GM12878 (cell line): ENCODE results near the gene IKZF1. TPM values are rescaled to one million over a fixed set of nuclear protein-coding genes. Genes with fewer than 3 reads are reported as not detected.

Experiments used
- ATAC-seq: fragments of 200-7000 bp; cut with Tn5 transposase; 3 replicates; pipeline ENCODE4 v1.9.1; 2020; ENCODE audit warnings: mild to moderate bottlenecking, moderate library complexity
- BruUV-seq: library from RNA; stranded (reverse); fragments of 400-500 nt; replicated peaks from 2 replicates; lab custom pipeline; 2021; lab: Mats Ljungman, UMichigan
- CTCF ChIA-PET: fragments of 300-600 bp; sonication (Branson Sonifier 250); formaldehyde crosslinking; extraction: SDS; loops from one replicate; lab custom pipeline; 2021; ENCODE audit warnings: inconsistent platforms; lab: Yijun Ruan, JAX
- POLR2A ChIA-PET: fragments of 350-600 bp; formaldehyde crosslinking; extraction: SDS; loops from one replicate; lab custom pipeline; 2021; ENCODE audit warnings: inconsistent platforms; lab: Charles Lee
- RAD21 ChIA-PET: fragments of 300-600 bp; sonication (Branson Sonifier 250); formaldehyde crosslinking; loops from one replicate; lab custom pipeline; 2023; ENCODE audit warnings: antibody characterized with exemption; ENCODE audit not compliant: unreplicated experiment; lab: Charles Lee
- SMC1A ChIA-PET: fragments of 300-600 bp; sonication (Branson Sonifier 250); formaldehyde crosslinking; loops from one replicate; lab custom pipeline; 2023; ENCODE audit not compliant: unreplicated experiment, uncharacterized antibody; lab: Charles Lee
- DNase-seq: peaks from one replicate; pipeline ENCODE4 v3.0.0-alpha.2; 2011; ENCODE audit warnings: low read depth, low spot score
- FAIRE-seq: peaks from 3 replicates; lab custom pipeline; 2011; peaks lifted over from hg19 to GRCh38; lab: Jason Lieb, UNC
- H2AFZ ChIP-seq: 2 replicates; pipeline ENCODE4 v1.6.0; 2011; ENCODE audit warnings: low read depth, low read length, control low read depth; ENCODE audit not compliant: control insufficient read depth
- H3K27ac ChIP-seq: 2 replicates; pipeline ENCODE4 v1.5.1; 2011; ENCODE audit warnings: control low read depth; ENCODE audit not compliant: control insufficient read depth, insufficient read depth
- H3K27me3 ChIP-seq, 2 experiments: replicated peaks in 1 of 2; 2 replicates each; pipeline versions ENCODE4 v1.6.0 to v1.6.1; 2011; ENCODE audit warnings: low read length in 1 of 2; ENCODE audit not compliant: control insufficient read depth in 2 of 2, insufficient read depth in 2 of 2
- H3K36me3 ChIP-seq, 2 experiments: 2 replicates each; pipeline ENCODE4 v1.5.1; 2011; ENCODE audit warnings: low read length in 1 of 2; ENCODE audit not compliant: control insufficient read depth in 2 of 2, insufficient read depth in 2 of 2
- H3K4me1 ChIP-seq: 2 replicates; pipeline ENCODE4 v1.6.1; 2011; ENCODE audit warnings: mild to moderate bottlenecking, low read length, moderate library complexity, mixed read lengths; ENCODE audit not compliant: control insufficient read depth, insufficient read depth
- H3K4me2 ChIP-seq: 2 replicates; pipeline ENCODE4 v1.6.0; 2011; ENCODE audit warnings: control low read depth; ENCODE audit not compliant: control insufficient read depth, insufficient read depth
- H3K4me3 ChIP-seq: fragments of 200-600 bp; sonication (generic); 2 replicates; pipeline ENCODE4 v1.5.1; 2016
- H3K79me2 ChIP-seq: 2 replicates; pipeline ENCODE4 v1.6.0; 2011; ENCODE audit warnings: low read length; ENCODE audit not compliant: control insufficient read depth, insufficient read depth
- H3K9ac ChIP-seq: 2 replicates; pipeline ENCODE4 v1.8.0; 2011; ENCODE audit warnings: low read length, control low read depth, mixed read lengths; ENCODE audit not compliant: control insufficient read depth, insufficient read depth
- H3K9me3 ChIP-seq: replicated peaks from 3 replicates; pipeline ENCODE4 v1.5.1; 2011; ENCODE audit warnings: mild to moderate bottlenecking, low read length; ENCODE audit not compliant: control insufficient read depth, insufficient read depth
- H4K20me1 ChIP-seq: 2 replicates; pipeline ENCODE4 v1.6.0; 2011; ENCODE audit not compliant: control insufficient read depth, insufficient read depth
- ASH2L ChIP-seq: fragments of 300-600, 200-600 bp; sonication (generic); IDR thresholded peaks from 2 replicates; pipeline ENCODE4 v1.6.1; 2017; ENCODE audit warnings: low read depth, mild to moderate bottlenecking, borderline replicate concordance
- CBX5 ChIP-seq: sonication (generic); IDR thresholded peaks from 2 replicates; pipeline ENCODE4 v1.6.1; 2016; ENCODE audit warnings: low read depth, moderate library complexity, mild to moderate bottlenecking, inconsistent platforms
- FOXM1 ChIP-seq: IDR thresholded peaks from 2 replicates; pipeline ENCODE4 v1.6.1; 2012; ENCODE audit warnings: low read depth, mild to moderate bottlenecking, inconsistent platforms, low read length, moderate library complexity
- HSF1 ChIP-seq: fragments of 150-350 bp; IDR thresholded peaks from 2 replicates; pipeline ENCODE4 v1.6.1; 2014; ENCODE audit warnings: mild to moderate bottlenecking, low read depth, low read length
- IKZF1 ChIP-seq: fragments of 450-650 bp; conservative IDR thresholded peaks from 2 replicates; pipeline ENCODE4 v1.6.1; 2017; ENCODE audit warnings: antibody characterized with exemption, mild to moderate bottlenecking
- KLF5 ChIP-seq: fragments of 450-650 bp; IDR thresholded peaks from 2 replicates; pipeline ENCODE4 v1.6.1; 2014; ENCODE audit warnings: mild to moderate bottlenecking; ENCODE audit not compliant: partially characterized antibody
- NKRF ChIP-seq: fragments of 450-650 bp; conservative IDR thresholded peaks from 2 replicates; pipeline ENCODE4 v1.6.1; 2017; ENCODE audit warnings: mild to moderate bottlenecking, moderate library complexity
- REST ChIP-seq: IDR thresholded peaks from 2 replicates; pipeline ENCODE4 v1.6.1; 2012; ENCODE audit warnings: mild to moderate bottlenecking, low read depth, low read length
- SKIL ChIP-seq: fragments of 450-650 bp; IDR thresholded peaks from 2 replicates; pipeline ENCODE4 v1.6.1; 2017; ENCODE audit warnings: mild to moderate bottlenecking, low read depth, inconsistent platforms; ENCODE audit not compliant: poor library complexity, severe bottlenecking
- SMC3 ChIP-seq: IDR thresholded peaks from 2 replicates; pipeline ENCODE4 v1.6.1; 2011; ENCODE audit warnings: low read length, improper control_type of control experiment, borderline replicate concordance
- WRNIP1 ChIP-seq: IDR thresholded peaks from 2 replicates; pipeline ENCODE4 v1.6.1; 2011; ENCODE audit warnings: low read depth, low read length, improper control_type of control experiment, borderline replicate concordance
- WGBS: methylation state at CpG from one replicate; pipeline ENCODE4 v1.1.6; 2016; ENCODE audit warnings: low lambda C conversion rate; ENCODE audit not compliant: insufficient replicate concordance, insufficient coverage; ENCODE audit errors: missing lambda C conversion rate; 5-methylcytosine and 5-hydroxymethylcytosine counted together
- in situ Hi-C: fragments of 300-500 bp; cut with MboI; formaldehyde crosslinking; loops from 9 replicates; pipeline ENCODE4 v1.14.3; 2018; ENCODE audit warnings: mixed read lengths
- intact Hi-C: fragments of 100-400 bp; cut with micrococcal nuclease; formaldehyde crosslinking; loops from one replicate; pipeline ENCODE4 v1.14.2; 2022; ENCODE audit not compliant: unreplicated experiment
- polyA plus RNA-seq, 11 experiments: library from polyadenylated mRNA; depleted of rRNA in 4 of 11; unstranded in 6 of 11; stranded (reverse) in 5 of 11; fragments of >200 nt; fragmentation: Nextera tagmentation in 4 of 11; fragmentation: Illumina TruSeq in 1 of 11; extraction: Ambion mirVana in 4 of 11; extraction: Trizol in 1 of 11; gene quantifications; 1 replicate in 1 of 11; 2 replicates in 10 of 11; pipeline versions ENCODE4 v1.2.1 to v1.2.3, GENCODE V29; 2011 to 2016; ENCODE audit warnings: inconsistent platforms in 2 of 11, missing spikeins in 2 of 11, low read depth in 1 of 11
- total RNA-seq, 4 experiments: library from RNA; depleted of rRNA in 3 of 4; stranded (reverse); fragments of >200 nt in 3 of 4; fragmentation: Illumina TruSeq in 1 of 4; extraction: Trizol in 1 of 4; gene quantifications; 2 replicates each; pipeline versions ENCODE4 v1.2.1 to v1.2.3, GENCODE V29; 2013 to 2021

Gene IKZF1
- total and polyA plus RNA-seq, 10 of the 15 experiments (the other 5 are each of a cell fraction or from before 2014, with no cell fraction given), result 27.2 to 125 (median 71.6) TPM

- ChIA-PET RAD21 (interaction anchor here (0.8 to 10.0 kb wide), 27 partner anchors 11 to 277 kb away, joined by 3 to 124 read pairs (median 10); partner anchors contain the start of genes IKZF1 and ZPBP), SMC1A (interaction anchor here (0.7 to 10.5 kb wide), 44 partner anchors 9 to 277 kb away, joined by 3 to 274 read pairs (median 6); partner anchors contain the start of gene IKZF1), CTCF (interaction anchor here (0.6 to 6.4 kb wide), 48 partner anchors 8 to 277 kb away, joined by 3 to 152 read pairs (median 5); partner anchors contain the start of gene IKZF1), POLR2A (interaction anchor here (1.0 to 1.9 kb wide), 3 partner anchors 98 to 166 kb away, joined by 3 to 9 read pairs (median 3); no protein-coding TSS in a partner anchor)
- intact Hi-C loops (loop anchor here (1.0 to 5.0 kb wide), 6 partner anchors 49 to 247 kb away; no protein-coding TSS in a partner anchor), in situ Hi-C loops (loop anchor here (5.0 kb wide), 1 partner anchor 167 kb away; no protein-coding TSS in a partner anchor)
- Histone ChIP-seq H3K9me3 (peaks cover 3% of the 10 kb centered on the region; the same call in 2 of the 3 replicates), H3K4me2 (no peak overlapping the region), H4K20me1 (no peaks in the 10 kb centered on the region), H3K27ac (peak overlapping the region; percentile 17; the same call in 1 of the 2 replicates), H3K79me2 (no peaks in the 10 kb centered on the region; the same call in 1 of the 2 replicates), H3K4me3 (no peak overlapping the region), H3K9ac (no peak overlapping the region), H3K36me3 (peaks cover 13 to 16% of the 10 kb centered on the region in 2 experiments), H3K4me1 (peaks cover 23% of the 10 kb centered on the region), H3K27me3 (no peaks in the 10 kb centered on the region), H2AFZ (no peak overlapping the region)
- peak; percentile 51 for DNase-seq
- peak; percentile 77 for ATAC-seq
- BruUV-seq, result no TSS peak
- 45% methylated on average over 8 of the region's 8 CpGs for WGBS
- no peak for FAIRE-seq
- no peak for TF ChIP-seq WRNIP1
- peak; percentile 83; the same call in 1 of the 2 replicates for TF ChIP-seq CBX5
- TF ChIP-seq HSF1, result no peak
- TF ChIP-seq KLF5, result peak; percentile 43
- TF ChIP-seq REST, result no peak
- no peak for TF ChIP-seq NKRF
- TF ChIP-seq IKZF1, result no peak
- TF ChIP-seq SKIL, result peak; percentile 41
- TF ChIP-seq SMC3, result peak; percentile 98
- peak; percentile 44; the same call in 1 of the 2 replicates for TF ChIP-seq FOXM1
- no peak for TF ChIP-seq ASH2L
Measured at GRCh38 chr7:50369143-50370026, 64.9 kb downstream of the IKZF1 start.
